Neural cell (in vitro differentiated cells): ENCODE measurements around the gene TESK1. TPM values are rescaled to one million over a fixed set of nuclear protein-coding genes. Genes with fewer than 3 reads are reported as not detected.

Source experiments
- H2AFZ ChIP-seq: fragments of 200-600, 300-800 bp; sonication (generic), shearing (Covaris generic); 2 replicates; pipeline ENCODE4 v1.6.0; 2014; ENCODE audit warnings: low read depth, mild to moderate bottlenecking, antibody characterized with exemption, low read length, moderate library complexity
- H3F3A ChIP-seq: fragments of 200-600 bp; shearing (Covaris generic); 2 replicates; pipeline ENCODE4 v1.6.1; 2016; ENCODE audit warnings: mild to moderate bottlenecking, moderate library complexity, mixed read lengths, antibody characterized with exemption, low read length; ENCODE audit not compliant: insufficient read depth, poor library complexity, severe bottlenecking
- H3K27ac ChIP-seq: fragments of 200-600, 300-800 bp; sonication (generic), shearing (Covaris generic); 2 replicates; pipeline ENCODE4 v1.5.1; 2014; ENCODE audit warnings: mild to moderate bottlenecking, low read length, moderate library complexity
- H3K27me3 ChIP-seq: fragments of 300-800, 200-600 bp; sonication (generic), shearing (Covaris generic); 2 replicates; pipeline ENCODE4 v1.6.0; 2014; ENCODE audit warnings: mild to moderate bottlenecking, low read depth, low read length, moderate library complexity; ENCODE audit not compliant: insufficient read depth
- H3K36me3 ChIP-seq: fragments of 300-800, 200-600 bp; sonication (generic), shearing (Covaris generic); 2 replicates; pipeline ENCODE4 v1.5.1; 2014; ENCODE audit warnings: mild to moderate bottlenecking, antibody characterized with exemption, low read length, moderate library complexity; ENCODE audit not compliant: insufficient read depth
- H3K4me2 ChIP-seq: fragments of 300-800, 200-600 bp; sonication (generic), shearing (Covaris generic); 2 replicates; pipeline ENCODE4 v1.6.0; 2014; ENCODE audit warnings: mild to moderate bottlenecking, low read length
- H3K4me3 ChIP-seq: fragments of 300-800, 200-600 bp; sonication (generic), shearing (Covaris generic); 2 replicates; pipeline ENCODE4 v1.5.1; 2014; ENCODE audit warnings: mild to moderate bottlenecking, low read length, moderate library complexity
- H3K79me2 ChIP-seq: fragments of 200-600 bp; shearing (Covaris generic); replicated peaks from 2 replicates; pipeline ENCODE4 v1.6.0; 2014; ENCODE audit warnings: mild to moderate bottlenecking, low read length, moderate library complexity; ENCODE audit not compliant: insufficient read depth
- H3K9ac ChIP-seq: fragments of 300-800, 200-600 bp; sonication (generic), shearing (Covaris generic); 2 replicates; pipeline ENCODE4 v1.6.1; 2016; ENCODE audit warnings: mild to moderate bottlenecking, low read length, mixed read lengths
- H3K9me2 ChIP-seq: fragments of 200-600 bp; shearing (Covaris generic); 2 replicates; pipeline ENCODE4 v1.6.1; 2016; ENCODE audit warnings: mild to moderate bottlenecking, low read length, mixed read lengths; ENCODE audit not compliant: insufficient read depth
- H3K9me3 ChIP-seq: fragments of 200-600, 300-800 bp; sonication (generic), shearing (Covaris generic); 2 replicates; pipeline ENCODE4 v1.6.1; 2016; ENCODE audit warnings: mild to moderate bottlenecking, mixed run types, low read length, moderate library complexity, mixed read lengths
- H4K20me1 ChIP-seq: fragments of 200-600 bp; shearing (Covaris generic); 2 replicates; pipeline ENCODE4 v1.6.1; 2016; ENCODE audit warnings: mild to moderate bottlenecking, mixed run types; ENCODE audit not compliant: insufficient read depth
- EP300 ChIP-seq: fragments of 450-650 bp; conservative IDR thresholded peaks from 2 replicates; pipeline ENCODE4 v1.6.1; 2014; ENCODE audit warnings: antibody characterized with exemption, mild to moderate bottlenecking, moderate library complexity; ENCODE audit not compliant: poor library complexity, severe bottlenecking
- EZH2 ChIP-seq: fragments of 200-600, 300-800 bp; shearing (Covaris generic), sonication (generic); IDR thresholded peaks from 2 replicates; pipeline ENCODE4 v1.6.1; 2014; ENCODE audit warnings: antibody characterized with exemption, low read length, borderline replicate concordance, mild to moderate bottlenecking; ENCODE audit not compliant: insufficient read depth, poor library complexity, severe bottlenecking
- MXI1 ChIP-seq: fragments of 450-650 bp; conservative IDR thresholded peaks from 2 replicates; pipeline ENCODE4 v1.6.1; 2014; ENCODE audit warnings: antibody characterized with exemption, mild to moderate bottlenecking; ENCODE audit not compliant: poor library complexity, severe bottlenecking
- POLR2AphosphoS5 ChIP-seq: IDR thresholded peaks from 2 replicates; pipeline ENCODE4 v1.6.1; 2012
- RAD21 ChIP-seq: fragments of 450-650 bp; conservative IDR thresholded peaks from 2 replicates; pipeline ENCODE4 v1.6.1; 2014; ENCODE audit warnings: antibody characterized with exemption, mild to moderate bottlenecking, moderate library complexity
- REST ChIP-seq: IDR thresholded peaks from 2 replicates; pipeline ENCODE4 v1.6.1; 2012; ENCODE audit warnings: borderline replicate concordance
- SMC3 ChIP-seq: fragments of 450-650 bp; conservative IDR thresholded peaks from 2 replicates; pipeline ENCODE4 v1.6.1; 2014; ENCODE audit warnings: antibody characterized with exemption, mild to moderate bottlenecking, moderate library complexity; ENCODE audit not compliant: poor library complexity
- TAF1 ChIP-seq: IDR thresholded peaks from 2 replicates; pipeline ENCODE4 v1.6.1; 2012; ENCODE audit warnings: low read depth
- polyA plus RNA-seq: library from polyadenylated mRNA; depleted of rRNA; stranded (reverse); fragments of >200 nt; gene quantifications from 2 replicates; pipeline ENCODE4 v1.2.3, GENCODE V29; 2014
- TF ChIP-seq, protein P1 (sequence below): fragments of 450-650 bp; IDR thresholded peaks from 2 replicates; pipeline ENCODE4 v1.5.1; 2014; ENCODE audit warnings: antibody characterized with exemption, mild to moderate bottlenecking, moderate library complexity; ENCODE audit not compliant: poor library complexity, severe bottlenecking

TESK1 gene
- polyA plus RNA-seq, 1 donor from 2014 or later: 37.9 TPM

- TF ChIP-seq MXI1 (no peak), POLR2AphosphoS5 (no peak), EP300 (no peak), TAF1 (no peak), REST (no peak), RAD21 (no peak)
- no peak overlapping the region for H3K9ac ChIP-seq
- H3K27me3 ChIP-seq: no peaks in the 10 kb centered on the region
- no peaks in the 10 kb centered on the region for H4K20me1 ChIP-seq
- H3K9me3 ChIP-seq: no peaks in the 10 kb centered on the region
- no peak overlapping the region for H3K4me2 ChIP-seq
- no peaks in the 10 kb centered on the region for H3K79me2 ChIP-seq
- H3K27ac ChIP-seq: no peak overlapping the region
- H3K4me3 ChIP-seq: no peak overlapping the region
- H3K9me2 ChIP-seq: no peaks in the 10 kb centered on the region
- H3F3A ChIP-seq: no peaks in the 10 kb centered on the region
- H3K36me3 ChIP-seq: no peaks in the 10 kb centered on the region
- no peak overlapping the region for H2AFZ ChIP-seq
Measured at GRCh38 chr9:35563791-35564197, 41.3 kb upstream of the TESK1 start.

GRCh38 chr9:35564658-35565061 is 40.4 kb upstream of the TESK1 start:
- no peak overlapping the region for H3K9ac ChIP-seq
- TF ChIP-seq MXI1 (no peak), RAD21 (no peak), SMC3 (no peak), EP300 (no peak), EZH2 (no peak), TAF1 (no peak), REST (no peak), POLR2AphosphoS5 (no peak)
- TF ChIP-seq, protein P1, sequence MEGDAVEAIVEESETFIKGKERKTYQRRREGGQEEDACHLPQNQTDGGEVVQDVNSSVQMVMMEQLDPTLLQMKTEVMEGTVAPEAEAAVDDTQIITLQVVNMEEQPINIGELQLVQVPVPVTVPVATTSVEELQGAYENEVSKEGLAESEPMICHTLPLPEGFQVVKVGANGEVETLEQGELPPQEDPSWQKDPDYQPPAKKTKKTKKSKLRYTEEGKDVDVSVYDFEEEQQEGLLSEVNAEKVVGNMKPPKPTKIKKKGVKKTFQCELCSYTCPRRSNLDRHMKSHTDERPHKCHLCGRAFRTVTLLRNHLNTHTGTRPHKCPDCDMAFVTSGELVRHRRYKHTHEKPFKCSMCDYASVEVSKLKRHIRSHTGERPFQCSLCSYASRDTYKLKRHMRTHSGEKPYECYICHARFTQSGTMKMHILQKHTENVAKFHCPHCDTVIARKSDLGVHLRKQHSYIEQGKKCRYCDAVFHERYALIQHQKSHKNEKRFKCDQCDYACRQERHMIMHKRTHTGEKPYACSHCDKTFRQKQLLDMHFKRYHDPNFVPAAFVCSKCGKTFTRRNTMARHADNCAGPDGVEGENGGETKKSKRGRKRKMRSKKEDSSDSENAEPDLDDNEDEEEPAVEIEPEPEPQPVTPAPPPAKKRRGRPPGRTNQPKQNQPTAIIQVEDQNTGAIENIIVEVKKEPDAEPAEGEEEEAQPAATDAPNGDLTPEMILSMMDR: no peak
- no peak overlapping the region for H3K27ac ChIP-seq
- H3K4me2 ChIP-seq: no peak overlapping the region
- no peaks in the 10 kb centered on the region for H3K36me3 ChIP-seq
- H3F3A ChIP-seq: no peaks in the 10 kb centered on the region
- no peaks in the 10 kb centered on the region for H3K79me2 ChIP-seq
- no peak overlapping the region for H3K4me3 ChIP-seq
- no peak overlapping the region for H2AFZ ChIP-seq
- H3K9me3 ChIP-seq: no peaks in the 10 kb centered on the region
- no peaks in the 10 kb centered on the region for H3K27me3 ChIP-seq
- no peaks in the 10 kb centered on the region for H4K20me1 ChIP-seq
- no peaks in the 10 kb centered on the region for H3K9me2 ChIP-seq
